ENCODE data around the gene LPCAT1.

LPCAT1 gene

DNA sequence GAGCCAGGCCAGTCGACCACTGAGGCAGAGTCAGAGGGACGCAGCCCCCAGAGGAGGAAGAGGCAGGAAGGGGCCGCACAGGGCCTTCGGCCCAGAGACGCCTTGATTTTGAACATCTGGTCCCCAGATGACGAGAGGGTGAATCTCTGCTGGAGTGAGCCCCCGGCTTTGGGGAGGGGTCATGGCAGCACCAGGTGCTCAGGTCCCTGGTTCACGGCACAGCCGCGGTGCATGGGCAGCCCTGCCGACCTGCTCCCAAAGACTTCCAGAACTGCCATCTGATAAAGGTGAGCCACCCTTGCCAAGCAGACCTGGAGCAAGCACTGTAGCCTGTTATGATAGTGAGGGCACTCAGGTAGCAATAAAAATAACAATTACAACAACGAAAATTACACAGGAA lies 29.8 kb downstream of the LPCAT1 start:
- Histone ChIP-seq H3K27ac (ENCODE audit: low read depth, low read length) (peak overlapping the region; percentile 96), H3K4me2 (ENCODE audit: low read length) (peak overlapping the region; percentile 89), H3K9me2 (replicated peaks; ENCODE audit: control insufficient read depth, low read length) (no peaks in the 10 kb centered on the region), H3F3A (ENCODE audit: control insufficient read depth, insufficient read depth) (peaks cover 5% of the 10 kb centered on the region; the same call in 1 of the 2 replicates), H3K4me3 (ENCODE audit: low read length) (peak overlapping the region; percentile 66), H3K79me2 (ENCODE audit: control insufficient read depth, low read length) (peaks cover 57% of the 10 kb centered on the region), H3K9me3 (ENCODE audit: control insufficient read depth, insufficient read depth, low read length) (no peaks in the 10 kb centered on the region), H4K20me1 (ENCODE audit: control insufficient read depth, insufficient read depth, low read depth, low read length) (no peaks in the 10 kb centered on the region), H3K36me3 (ENCODE audit: control insufficient read depth, low read length) (peaks cover 89% of the 10 kb centered on the region), H3K27me3 (ENCODE audit: control insufficient read depth, low read length) (no peaks in the 10 kb centered on the region), H3K4me1 (ENCODE audit: control insufficient read depth, low read length) (peaks cover 66% of the 10 kb centered on the region)
- TF ChIP-seq EZH2phosphoT487 (IDR thresholded peaks at IDR 0.05; ENCODE audit: borderline replicate concordance, low read length) (no peak), CTCF (IDR thresholded peaks at IDR 0.05; ENCODE audit: low read depth, low read length, poor library complexity, severe bottlenecking) (no peak)

GRCh38 chr5:1493413-1493812 lies 30.3 kb downstream of the LPCAT1 start:
- H3K27me3 ChIP-seq (ENCODE audit: control insufficient read depth, low read length): no peaks in the 10 kb centered on the region
- H3K4me1 ChIP-seq (ENCODE audit: control insufficient read depth, low read length): peaks cover 66% of the 10 kb centered on the region
- no peak overlapping the region for H3K27ac ChIP-seq (ENCODE audit: low read depth, low read length)
- TF ChIP-seq CTCF (IDR thresholded peaks at IDR 0.05; ENCODE audit: low read depth, low read length, poor library complexity, severe bottlenecking): no peak
- TF ChIP-seq EZH2phosphoT487 (IDR thresholded peaks at IDR 0.05; ENCODE audit: borderline replicate concordance, low read length): no peak
- peaks cover 89% of the 10 kb centered on the region for H3K36me3 ChIP-seq (ENCODE audit: control insufficient read depth, low read length)
- H4K20me1 ChIP-seq (ENCODE audit: control insufficient read depth, insufficient read depth, low read depth, low read length): no peaks in the 10 kb centered on the region
- H3K4me3 ChIP-seq (ENCODE audit: low read length): peak overlapping the region; percentile 66
- peak overlapping the region; percentile 89 for H3K4me2 ChIP-seq (ENCODE audit: low read length)
- H3K79me2 ChIP-seq (ENCODE audit: control insufficient read depth, low read length): peaks cover 52% of the 10 kb centered on the region
- no peaks in the 10 kb centered on the region for H3K9me3 ChIP-seq (ENCODE audit: control insufficient read depth, insufficient read depth, low read length)
- H3F3A ChIP-seq (ENCODE audit: control insufficient read depth, insufficient read depth): peaks cover 5% of the 10 kb centered on the region; the same call in 1 of the 2 replicates
- H3K9me2 ChIP-seq (replicated peaks; ENCODE audit: control insufficient read depth, low read length): no peaks in the 10 kb centered on the region

DNA sequence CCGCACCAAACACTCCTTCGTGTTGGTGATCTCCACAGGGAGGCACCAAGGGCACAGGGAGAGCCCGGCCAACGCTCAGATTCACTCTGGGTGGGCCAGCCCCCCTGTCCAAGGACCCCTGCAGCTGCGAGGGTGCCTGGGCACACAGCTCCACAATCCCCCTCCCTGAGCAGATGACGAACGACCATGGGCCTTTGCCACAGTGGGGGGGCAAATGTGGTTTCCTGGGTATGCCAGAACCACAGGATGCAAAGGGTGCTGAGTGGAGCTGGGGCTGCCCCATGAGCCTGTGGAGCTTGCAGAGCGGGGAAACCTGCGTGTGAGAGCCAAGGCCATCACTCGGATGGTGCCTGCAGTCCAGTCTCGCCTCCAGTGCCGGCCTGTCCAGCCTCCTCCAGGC lies 31.0 kb downstream of the LPCAT1 start:
- Histone ChIP-seq H3K9me3 (ENCODE audit: control insufficient read depth, insufficient read depth, low read length) (no peaks in the 10 kb centered on the region), H3K4me2 (ENCODE audit: low read length) (no peak overlapping the region), H3F3A (ENCODE audit: control insufficient read depth, insufficient read depth) (peaks cover 8% of the 10 kb centered on the region), H3K36me3 (ENCODE audit: control insufficient read depth, low read length) (peaks cover 89% of the 10 kb centered on the region), H3K27ac (ENCODE audit: low read depth, low read length) (no peak overlapping the region), H3K79me2 (ENCODE audit: control insufficient read depth, low read length) (peaks cover 46% of the 10 kb centered on the region), H4K20me1 (ENCODE audit: control insufficient read depth, insufficient read depth, low read depth, low read length) (no peaks in the 10 kb centered on the region), H3K4me3 (ENCODE audit: low read length) (no peak overlapping the region), H3K4me1 (ENCODE audit: control insufficient read depth, low read length) (peaks cover 59% of the 10 kb centered on the region), H3K9me2 (replicated peaks; ENCODE audit: control insufficient read depth, low read length) (no peaks in the 10 kb centered on the region), H3K27me3 (ENCODE audit: control insufficient read depth, low read length) (no peaks in the 10 kb centered on the region)
- TF ChIP-seq CTCF (IDR thresholded peaks at IDR 0.05; ENCODE audit: low read depth, low read length, poor library complexity, severe bottlenecking): no peak
- no peak for TF ChIP-seq EZH2phosphoT487 (IDR thresholded peaks at IDR 0.05; ENCODE audit: borderline replicate concordance, low read length)
